Activated CD4-positive, alpha-beta T cell treated with anti-CD3 and anti-CD28 coated beads, Interleukin-2, amount 50 U/mL, for 1 hour (primary cell): Measurements from ENCODE around the gene SOCS4.

Experiments used
- DNase-seq: peaks from one replicate; pipeline ENCODE4 v3.0.0-alpha.2; 2020

Gene SOCS4

DNA sequence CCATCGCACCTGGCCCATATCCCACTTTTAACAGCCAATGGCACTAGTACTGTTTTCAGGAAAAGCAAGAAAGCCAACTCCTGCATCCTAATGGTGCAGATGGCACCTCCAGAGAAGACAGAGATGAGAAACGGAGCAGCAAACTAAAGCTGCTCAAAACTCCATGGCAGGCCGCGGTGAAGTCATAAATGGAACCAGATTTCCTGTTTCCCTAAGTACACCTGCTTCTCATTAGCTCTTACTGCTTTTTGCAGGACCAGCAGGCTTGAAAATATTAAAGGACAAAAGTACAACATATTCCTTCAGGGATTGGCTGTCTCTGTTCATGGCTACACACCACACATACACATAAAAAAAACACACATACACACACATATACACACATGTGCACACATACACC lies 65.3 kb downstream of the SOCS4 start:
- DNase-seq = no peak

DNA sequence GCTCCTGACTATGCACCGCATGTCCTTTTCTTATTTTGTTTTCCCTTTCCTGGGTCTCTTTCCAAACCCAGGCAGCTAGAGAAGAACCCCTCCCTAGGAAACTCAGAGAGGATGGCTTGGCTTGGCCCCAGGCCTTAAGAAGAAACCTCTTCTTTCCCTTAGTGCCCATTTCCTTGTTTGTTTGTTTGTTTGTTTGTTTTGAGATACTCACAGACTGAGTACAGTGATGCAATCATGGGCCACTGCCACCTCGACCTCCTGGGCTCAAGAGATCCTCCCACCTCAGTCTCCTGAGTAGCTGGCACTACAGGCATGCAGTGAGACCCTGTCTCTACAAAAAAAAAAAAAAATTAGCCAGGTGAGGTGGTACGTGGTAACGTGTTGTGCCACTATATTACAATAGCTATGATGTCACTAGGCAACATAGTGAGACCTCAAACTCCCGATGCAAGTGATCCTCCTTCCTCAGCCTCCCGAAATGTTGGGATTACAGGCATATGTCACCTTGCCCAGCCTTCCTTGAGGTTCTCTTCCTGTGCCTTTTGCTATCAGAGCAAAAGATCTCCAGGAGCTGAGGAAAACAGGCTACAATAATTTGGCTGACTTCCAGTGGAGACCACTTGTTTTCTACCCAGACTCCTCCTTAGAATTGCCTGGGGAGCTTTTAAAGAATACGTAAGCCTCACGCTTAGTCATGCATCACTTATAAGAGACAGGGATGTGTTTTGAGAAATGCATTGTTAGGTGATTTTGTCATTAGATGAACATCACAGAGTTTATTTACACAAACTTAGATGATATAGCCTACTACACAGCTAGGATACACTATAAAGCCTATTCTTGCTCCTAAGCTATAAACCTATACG lies 67.5 kb downstream of the SOCS4 start:
- no peak for DNase-seq

DNA sequence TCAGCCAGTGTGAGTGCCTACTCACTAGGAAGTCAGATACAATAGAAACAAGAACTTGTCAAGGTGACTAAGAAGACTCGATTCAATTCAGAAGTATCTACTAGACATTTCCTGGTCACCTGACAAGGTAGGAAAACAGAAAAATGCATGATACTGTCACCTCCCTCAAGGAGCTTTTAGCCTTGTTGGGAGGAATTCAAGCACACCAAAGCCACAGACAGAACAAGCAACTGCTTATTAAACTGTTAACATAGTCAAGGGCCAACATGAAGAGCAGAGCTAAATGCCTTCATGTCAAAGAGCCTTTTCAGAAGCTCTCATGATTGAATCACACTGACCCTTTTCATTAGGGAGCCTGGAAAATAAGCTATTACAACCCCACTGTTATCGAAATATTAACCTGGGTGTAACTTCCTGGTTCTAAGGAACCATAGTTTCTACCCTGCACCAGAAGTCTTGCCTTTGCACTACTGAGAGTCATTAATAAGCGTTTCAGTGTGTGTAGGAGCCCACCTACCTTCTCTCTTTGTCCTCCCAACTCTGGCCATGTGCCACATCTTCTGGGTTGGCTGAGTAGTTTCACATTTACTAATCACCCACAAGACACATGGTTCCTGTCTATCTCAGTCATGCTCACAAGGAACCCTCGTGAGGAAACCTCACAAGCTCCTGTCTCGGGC lies 71.0 kb downstream of the SOCS4 start:
- DNase-seq = no peak

DNA sequence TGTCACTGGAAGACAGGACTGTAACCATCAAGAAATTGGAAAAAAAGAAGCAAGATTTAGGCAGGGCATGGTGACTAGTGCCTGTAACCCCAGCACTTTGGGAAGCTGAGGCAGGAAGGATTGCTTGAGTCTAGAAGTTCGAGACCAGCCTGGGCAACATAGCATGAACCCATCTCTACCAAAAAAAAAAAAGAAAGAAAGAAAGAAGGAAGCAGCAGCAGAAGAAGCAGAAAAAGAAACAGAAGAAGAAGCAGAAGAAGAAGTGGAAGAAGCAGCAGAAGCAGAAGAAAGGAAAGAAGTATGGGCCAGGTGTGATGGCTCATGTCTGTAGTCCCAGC lies 71.5 kb downstream of the SOCS4 start:
- no peak for DNase-seq
